HepG2 (cell line): ENCODE measurements around the gene ELAPOR1. TPM values are rescaled to one million over a fixed set of nuclear protein-coding genes. Genes with fewer than 3 reads are reported as not detected.

Experiments
- ATAC-seq: fragments of 200-7000 bp; cut with Tn5 transposase; 3 replicates; pipeline ENCODE4 v1.9.1; 2020; ENCODE audit warnings: mild to moderate bottlenecking, moderate library complexity
- BruUV-seq: library from RNA; stranded (reverse); fragments of 400-500 nt; replicated peaks from 2 replicates; lab custom pipeline; 2021; lab: Mats Ljungman, UMichigan
- CTCF ChIA-PET: fragments of 300-600 bp; formaldehyde crosslinking; extraction: SDS; loops from one replicate; lab custom pipeline; 2021; ENCODE audit warnings: low total read pairs, inconsistent platforms, low intra/inter-chr PET ratio; lab: Yijun Ruan, JAX
- POLR2A ChIA-PET: fragments of 350-600 bp; sonication (Branson Sonifier 250); formaldehyde crosslinking; loops from one replicate; lab custom pipeline; 2020; ENCODE audit warnings: antibody characterized with exemption, inconsistent platforms; lab: Yijun Ruan, JAX
- DNase-seq: peaks from one replicate; pipeline ENCODE4 v3.0.0-alpha.2; 2015; ENCODE audit warnings: low spot score
- FAIRE-seq: peaks from 3 replicates; lab custom pipeline; 2011; peaks lifted over from hg19 to GRCh38; lab: Jason Lieb, UNC
- H2AFZ ChIP-seq: one replicate; pipeline ENCODE4 v1.6.1; 2011; ENCODE audit warnings: low read length, inconsistent platforms
- H3K27ac ChIP-seq: fragments of 300-600 bp; 3 replicates; pipeline ENCODE4 v1.8.0; 2011; ENCODE audit warnings: mixed run types, mild to moderate bottlenecking, mixed read lengths, low read length, inconsistent platforms; ENCODE audit not compliant: insufficient read depth; ENCODE audit errors: extremely low read length
- H3K27me3 ChIP-seq, 2 experiments: fragments of 200-600 bp in 1 of 2; 2 replicates in 1 of 2; 3 replicates in 1 of 2; pipeline versions ENCODE4 v1.6.0 to v1.8.0; 2011; ENCODE audit warnings: low read length in 2 of 2, mild to moderate bottlenecking in 2 of 2, moderate library complexity in 2 of 2, inconsistent platforms in 1 of 2; ENCODE audit not compliant: insufficient read depth in 2 of 2, control insufficient read depth in 1 of 2
- H3K36me3 ChIP-seq, 2 experiments: fragments of 200-600 bp in 1 of 2; replicated peaks in 1 of 2; 2 replicates in 1 of 2; 3 replicates in 1 of 2; pipeline versions ENCODE4 v1.5.1 to v1.8.0; 2011; ENCODE audit warnings: low read length in 2 of 2, inconsistent platforms in 1 of 2; ENCODE audit not compliant: insufficient read depth in 2 of 2, control insufficient read depth in 1 of 2
- H3K4me1 ChIP-seq: 2 replicates; pipeline ENCODE4 v1.5.1; 2012; ENCODE audit warnings: low read length, inconsistent platforms; ENCODE audit not compliant: insufficient read depth
- H3K4me2 ChIP-seq: 2 replicates; pipeline ENCODE4 v1.6.0; 2011; ENCODE audit warnings: low read depth, low read length, inconsistent platforms
- H3K4me3 ChIP-seq, 3 experiments: fragments of 200-600 bp in 1 of 3; sonication (generic), shearing (Covaris generic) in 1 of 3; replicated peaks in 1 of 3; 2 replicates each; pipeline ENCODE4 v1.5.1; 2011 to 2016; ENCODE audit warnings: low read length in 3 of 3, inconsistent platforms in 2 of 3, low read depth in 2 of 3, mild to moderate bottlenecking in 2 of 3, control low read depth in 1 of 3, mixed read lengths in 1 of 3; ENCODE audit not compliant: insufficient read depth in 1 of 3
- H3K79me2 ChIP-seq: one replicate; pipeline ENCODE4 v1.6.1; 2011; ENCODE audit warnings: low read length, inconsistent platforms; ENCODE audit not compliant: insufficient read depth
- H3K9ac ChIP-seq: 2 replicates; pipeline ENCODE4 v1.6.0; 2011; ENCODE audit warnings: mild to moderate bottlenecking, low read depth, low read length, inconsistent platforms; ENCODE audit not compliant: insufficient read depth
- H3K9me3 ChIP-seq: 2 replicates; pipeline ENCODE4 v1.5.1; 2012; ENCODE audit warnings: mild to moderate bottlenecking, low read length
- H4K20me1 ChIP-seq: 2 replicates; pipeline ENCODE4 v1.6.0; 2011; ENCODE audit warnings: inconsistent platforms, mild to moderate bottlenecking, low read length, moderate library complexity; ENCODE audit not compliant: insufficient read depth
- CCAR2 ChIP-seq: fragments of 200-400 bp; formaldehyde crosslinking; optimal IDR thresholded peaks from 2 replicates; pipeline ENCODE3; 2018; ENCODE audit warnings: low read depth, mild to moderate bottlenecking, low read length, moderate library complexity
- FOXA1 ChIP-seq, 2 experiments: fragments of 450-650 bp in 1 of 2; sonication (generic) in 1 of 2; formaldehyde crosslinking in 1 of 2; IDR thresholded peaks; 2 replicates each; pipeline versions ENCODE4 v1.4.0 to v1.6.1; 2016 to 2020; ENCODE audit warnings: missing genetic modification reagents in 1 of 2
- FOXA3 ChIP-seq: IDR thresholded peaks from 2 replicates; pipeline ENCODE4 v1.6.1; 2016; ENCODE audit warnings: missing genetic modification reagents, missing compliant biosample characterization
- FOXP1 ChIP-seq, 2 experiments: fragments of 450-650 bp in 1 of 2; IDR thresholded peaks; 2 replicates each; pipeline ENCODE4 v1.6.1; 2017 to 2018; ENCODE audit warnings: antibody characterized with exemption in 1 of 2
- MEIS2 ChIP-seq: sonication (generic); formaldehyde crosslinking; IDR thresholded peaks from 2 replicates; pipeline ENCODE4 v1.9.0; 2021; ENCODE audit warnings: mild to moderate bottlenecking, missing genetic modification reagents
- NFE2 ChIP-seq: sonication (generic); formaldehyde crosslinking; IDR thresholded peaks from 2 replicates; pipeline ENCODE4 v1.4.0; 2020; ENCODE audit warnings: missing genetic modification reagents
- SCMH1 ChIP-seq: sonication (generic); formaldehyde crosslinking; IDR thresholded peaks from 2 replicates; pipeline ENCODE4 v1.9.0; 2021; ENCODE audit warnings: missing genetic modification reagents, mild to moderate bottlenecking, borderline replicate concordance
- SMAD3 ChIP-seq: sonication (generic); formaldehyde crosslinking; IDR thresholded peaks from 2 replicates; pipeline ENCODE4 v1.4.0; 2020; ENCODE audit warnings: missing genetic modification reagents
- SOX13 ChIP-seq, 3 experiments: fragments of 450-650 bp in 1 of 3; sonication (generic) in 1 of 3; formaldehyde crosslinking in 1 of 3; IDR thresholded peaks in 2 of 3; conservative IDR thresholded peaks in 1 of 3; 2 replicates each; pipeline versions ENCODE4 v1.5.0 to v1.6.1; 2016 to 2020; ENCODE audit warnings: antibody characterized with exemption in 1 of 3, mild to moderate bottlenecking in 1 of 3, missing compliant biosample characterization in 1 of 3, missing genetic modification reagents in 1 of 3, moderate library complexity in 1 of 3
- TIGD3 ChIP-seq: sonication (generic); formaldehyde crosslinking; IDR thresholded peaks from 2 replicates; pipeline ENCODE4 v1.5.1; 2020; ENCODE audit warnings: mild to moderate bottlenecking, missing genetic modification reagents, borderline replicate concordance
- ZBTB14 ChIP-seq: sonication (generic); formaldehyde crosslinking; IDR thresholded peaks from 2 replicates; pipeline ENCODE4 v1.4.0; 2020; ENCODE audit warnings: missing genetic modification reagents
- ZNF263 ChIP-seq: sonication (generic); formaldehyde crosslinking; IDR thresholded peaks from 2 replicates; pipeline ENCODE4 v1.4.0; 2020; ENCODE audit warnings: missing genetic modification reagents
- ZNF629 ChIP-seq: sonication (generic); formaldehyde crosslinking; conservative IDR thresholded peaks from 2 replicates; pipeline ENCODE4 v1.5.0; 2020; ENCODE audit warnings: missing genetic modification reagents
- ZNF746 ChIP-seq: sonication (generic); formaldehyde crosslinking; IDR thresholded peaks from 2 replicates; pipeline ENCODE4 v1.8.0; 2022; ENCODE audit warnings: mild to moderate bottlenecking, missing genetic modification reagents
- ZSCAN21 ChIP-seq: sonication (generic); formaldehyde crosslinking; IDR thresholded peaks from 2 replicates; pipeline ENCODE4 v1.8.0; 2022; ENCODE audit warnings: mild to moderate bottlenecking, missing genetic modification reagents, moderate library complexity, borderline replicate concordance
- WGBS: methylation state at CpG from one replicate; pipeline ENCODE4 v1.1.6; 2017; ENCODE audit warnings: low lambda C conversion rate; 5-methylcytosine and 5-hydroxymethylcytosine counted together
- in situ Hi-C: cut with HindIII; loops from 2 replicates; pipeline ENCODE4 v1.10.0; 2017; ENCODE audit warnings: low pct_unique_long_range_greater_than_20kb; ENCODE audit not compliant: extremely low pct_ligation_motif_present
- intact Hi-C: fragments of 100-400 bp; cut with micrococcal nuclease; formaldehyde crosslinking; loops from one replicate; pipeline ENCODE4 v1.10.0; 2022; ENCODE audit not compliant: unreplicated experiment
- polyA plus RNA-seq, 8 experiments: library from polyadenylated mRNA; depleted of rRNA in 3 of 8; stranded (reverse) in 7 of 8; unstranded in 1 of 8; fragments of >200 nt; fragmentation: Illumina TruSeq in 4 of 8; extraction: Trizol in 4 of 8; gene quantifications; 2 replicates each; pipeline versions ENCODE4 v1.2.1 to v1.2.3, GENCODE V29; 2011 to 2016; ENCODE audit warnings: low read depth in 4 of 8, missing spikeins in 1 of 8, mixed read lengths in 1 of 8; ENCODE audit not compliant: insufficient read depth in 1 of 8
- total RNA-seq, 5 experiments: library from RNA; depleted of rRNA; stranded (reverse); fragments of >200 nt; fragmentation: Illumina TruSeq; extraction: Trizol; gene quantifications; 2 replicates each; pipeline ENCODE4 v1.2.3, GENCODE V29; 2016; ENCODE audit warnings: low read depth in 1 of 5

ELAPOR1 gene
- total and polyA plus RNA-seq, 2 of the 13 experiments (the other 11 are each of a cell fraction or from before 2014, with no cell fraction given): 0.13 to 0.20 TPM

GRCh38 chr1:109115685-109116084 is 1.8 kb downstream of the ELAPOR1 start:
- no peak for FAIRE-seq
- no peaks in the 10 kb centered on the region for H4K20me1 ChIP-seq
- no TSS peak for BruUV-seq
- no peak overlapping the region for H3K9ac ChIP-seq
- peaks cover 43% of the 10 kb centered on the region for H3K4me1 ChIP-seq
- 29% methylated on average over 2 of the region's 2 CpGs for WGBS
- no peaks in the 10 kb centered on the region for H3K79me2 ChIP-seq
- no peak for ATAC-seq
- TF ChIP-seq ZSCAN21 (CRISPR knock-in tag): no peak
- no peak for TF ChIP-seq NFE2 (CRISPR knock-in tag)
- TF ChIP-seq TIGD3: no peak
- no peak for TF ChIP-seq ZNF263
- TF ChIP-seq CCAR2: no peak
- no peak for DNase-seq
- ChIA-PET CTCF (no interaction called here), POLR2A (interaction anchor here (1.0 to 2.2 kb wide), 2 partner anchors 15 to 21 kb away, joined by 3 to 12 read pairs; no protein-coding TSS in a partner anchor)
- intact Hi-C loops (loop anchor here (10.0 kb wide), 1 partner anchor 151 kb away; the partner anchor contains the start of gene CLCC1), in situ Hi-C loops (no loop called here)
- no peak overlapping the region; a peak in 1 of 6 replicates for H3K4me3 ChIP-seq
- no peaks in the 10 kb centered on the region for H3K9me3 ChIP-seq
- H3K4me2 ChIP-seq: peak overlapping the region; percentile 48; the same call in 1 of the 2 replicates
- no peak overlapping the region for H3K27ac ChIP-seq
- no peak overlapping the region for H2AFZ ChIP-seq
- no peaks in the 10 kb centered on the region for H3K36me3 ChIP-seq
- H3K27me3 ChIP-seq: peaks cover 2 to 22% of the 10 kb centered on the region in 2 experiments; a peak in 4 of 5 replicates

- no peak for ATAC-seq
- in situ Hi-C loops (no loop called here), intact Hi-C loops (loop anchor here (10.0 kb wide), 1 partner anchor 151 kb away; the partner anchor contains the start of gene CLCC1)
- peak; percentile 49 for DNase-seq
- Histone ChIP-seq H3K9ac (no peak overlapping the region), H3K27ac (no peak overlapping the region), H2AFZ (no peak overlapping the region), H3K4me2 (peak overlapping the region; percentile 48), H3K4me1 (peaks cover 43% of the 10 kb centered on the region), H3K79me2 (no peaks in the 10 kb centered on the region), H3K36me3 (no peaks in the 10 kb centered on the region), H3K4me3 (no peak overlapping the region; a peak in 1 of 6 replicates), H4K20me1 (no peaks in the 10 kb centered on the region), H3K27me3 (peaks cover 2 to 20% of the 10 kb centered on the region in 2 experiments; a peak in 4 of 5 replicates), H3K9me3 (no peaks in the 10 kb centered on the region)
- TF ChIP-seq ZBTB14 (CRISPR knock-in tag): no peak
- TF ChIP-seq SCMH1 (CRISPR knock-in tag): no peak
- TF ChIP-seq FOXA1 (IDR thresholded peaks at IDR 0.05): no peak
- TF ChIP-seq FOXA1 (CRISPR knock-in tag; IDR thresholded peaks at IDR 0.05): peak; percentile 52; the same call in 1 of the 2 replicates
- no peak for TF ChIP-seq SMAD3
- TF ChIP-seq FOXA3 (CRISPR knock-in tag): peak; percentile 75
- TF ChIP-seq ZNF629: peak; percentile 58; the same call in 1 of the 2 replicates
- no peak for TF ChIP-seq FOXP1 (IDR thresholded peaks at IDR 0.05)
- TF ChIP-seq FOXP1 (CRISPR knock-in tag; IDR thresholded peaks at IDR 0.05): 0 out of 2 replicates have a peak, but pooled peaks have one; percentile 16
- no peak for TF ChIP-seq MEIS2 (CRISPR knock-in tag)
- TF ChIP-seq SOX13 (IDR thresholded peaks at IDR 0.05): no peak
- TF ChIP-seq SOX13 (CRISPR knock-in tag; conservative IDR thresholded peaks at IDR 0.05 in 1 of 2, IDR thresholded peaks at IDR 0.05 in 1 of 2): peak in 1 of 2 experiments; percentile 25; a peak in 1 of 4 replicates
- no peak for TF ChIP-seq ZNF746 (CRISPR knock-in tag)
- BruUV-seq: no TSS peak
- 0% methylated on average over 1 of the region's 1 CpG for WGBS
- POLR2A ChIA-PET: interaction anchor here (0.6 to 2.2 kb wide), 3 partner anchors 16 to 99 kb away, joined by 3 to 12 read pairs (median 3); no protein-coding TSS in a partner anchor
- CTCF ChIA-PET: no interaction called here
- FAIRE-seq: no peak
Observed at GRCh38 chr1:109116286-109116685, 2.4 kb downstream of the ELAPOR1 start.
